ENCODE data around the gene CHRNA10.

Gene CHRNA10

DNA sequence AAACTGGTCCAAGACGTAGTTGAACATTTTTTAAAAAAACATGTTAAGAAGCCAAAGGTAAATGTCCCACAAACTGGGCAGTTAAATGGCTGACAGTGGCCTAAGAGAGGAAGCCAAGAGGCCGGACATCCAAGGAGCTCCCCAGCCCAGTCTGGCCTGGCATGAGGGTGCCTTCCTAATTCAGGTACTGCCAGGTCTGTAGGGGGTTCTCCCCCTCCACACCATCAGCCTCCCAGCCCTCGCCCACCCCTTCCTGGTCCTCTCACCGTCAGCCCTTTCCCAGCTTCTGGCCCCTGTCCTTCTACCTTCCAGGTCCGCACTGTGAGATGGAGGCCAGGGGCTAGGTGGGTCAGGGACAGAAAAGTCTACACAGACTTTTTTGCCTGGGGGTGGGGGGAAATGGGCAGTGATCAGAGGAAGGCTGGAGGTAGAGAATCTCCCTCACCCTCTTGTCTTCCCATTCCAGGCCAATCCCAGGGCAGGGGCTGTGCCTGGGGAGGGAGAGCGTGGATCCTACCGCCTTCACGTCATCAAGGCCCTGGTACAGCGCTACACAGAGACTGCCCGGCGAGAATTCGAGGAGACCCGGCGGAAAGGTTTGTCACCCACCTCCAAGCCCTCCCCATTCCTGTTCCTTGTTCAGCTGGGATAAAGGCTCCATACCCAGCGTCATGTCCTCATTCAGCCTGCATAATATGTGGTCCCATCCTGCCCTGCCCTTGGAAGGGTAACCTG lies 35.4 kb downstream of the CHRNA10 start:
- no peak overlapping the region for H3K27ac ChIP-seq (replicated peaks)
- no peak overlapping the region for H3K4me3 ChIP-seq (replicated peaks; ENCODE audit: insufficient read depth, low read length)
- no peak for DNase-seq (ENCODE audit: low read depth in 1 of 2, low spot score in 1 of 2)
- TF ChIP-seq GABPA (IDR thresholded peaks at IDR 0.05; ENCODE audit: low read depth) (no peak), POLR2AphosphoS5 (IDR thresholded peaks at IDR 0.05; ENCODE audit: low read depth) (no peak), SPI1 (IDR thresholded peaks at IDR 0.05; ENCODE audit: borderline replicate concordance, low read depth) (no peak), REST (IDR thresholded peaks at IDR 0.05; ENCODE audit: insufficient replicate concordance, low read depth) (no peak)
- TF ChIP-seq, protein P1, sequence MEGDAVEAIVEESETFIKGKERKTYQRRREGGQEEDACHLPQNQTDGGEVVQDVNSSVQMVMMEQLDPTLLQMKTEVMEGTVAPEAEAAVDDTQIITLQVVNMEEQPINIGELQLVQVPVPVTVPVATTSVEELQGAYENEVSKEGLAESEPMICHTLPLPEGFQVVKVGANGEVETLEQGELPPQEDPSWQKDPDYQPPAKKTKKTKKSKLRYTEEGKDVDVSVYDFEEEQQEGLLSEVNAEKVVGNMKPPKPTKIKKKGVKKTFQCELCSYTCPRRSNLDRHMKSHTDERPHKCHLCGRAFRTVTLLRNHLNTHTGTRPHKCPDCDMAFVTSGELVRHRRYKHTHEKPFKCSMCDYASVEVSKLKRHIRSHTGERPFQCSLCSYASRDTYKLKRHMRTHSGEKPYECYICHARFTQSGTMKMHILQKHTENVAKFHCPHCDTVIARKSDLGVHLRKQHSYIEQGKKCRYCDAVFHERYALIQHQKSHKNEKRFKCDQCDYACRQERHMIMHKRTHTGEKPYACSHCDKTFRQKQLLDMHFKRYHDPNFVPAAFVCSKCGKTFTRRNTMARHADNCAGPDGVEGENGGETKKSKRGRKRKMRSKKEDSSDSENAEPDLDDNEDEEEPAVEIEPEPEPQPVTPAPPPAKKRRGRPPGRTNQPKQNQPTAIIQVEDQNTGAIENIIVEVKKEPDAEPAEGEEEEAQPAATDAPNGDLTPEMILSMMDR (IDR thresholded peaks at IDR 0.05; ENCODE audit: insufficient read depth, low read length), result no peak
- no peaks in the 10 kb centered on the region for H3K27me3 ChIP-seq (ENCODE audit: insufficient read depth, poor library complexity, severe bottlenecking)

DNA sequence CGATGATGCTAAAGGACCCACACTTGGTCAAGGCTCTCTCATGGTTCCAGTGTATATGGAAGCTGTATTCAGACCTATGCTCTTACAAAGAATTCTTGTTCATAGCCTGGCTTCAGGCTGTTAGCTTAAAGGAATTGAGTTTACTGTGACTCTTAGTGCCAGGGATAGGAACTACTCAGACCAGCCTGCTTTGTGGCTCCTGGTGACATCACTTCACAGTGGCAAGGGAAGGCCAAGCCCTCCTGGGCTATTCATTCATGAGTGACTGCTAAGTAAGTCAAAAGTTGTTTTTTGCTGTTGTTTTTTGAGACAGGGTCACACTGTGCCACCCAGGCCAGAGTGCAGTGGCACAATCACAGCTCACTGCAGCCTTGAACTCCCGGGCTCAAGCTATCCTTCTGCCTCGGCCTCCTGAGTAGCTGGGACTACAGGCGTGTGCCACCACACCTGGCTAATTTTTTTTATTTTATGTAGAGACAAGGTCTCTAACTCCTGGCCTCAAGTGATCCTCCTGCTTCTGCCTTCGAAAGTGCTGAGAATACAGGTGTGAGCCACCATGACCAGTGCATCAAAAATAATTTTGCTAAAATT lies 39.0 kb downstream of the CHRNA10 start:
- Histone ChIP-seq H3K4me3 (replicated peaks; ENCODE audit: insufficient read depth, low read length) (no peak overlapping the region), H3K27ac (replicated peaks) (no peak overlapping the region), H3K27me3 (ENCODE audit: insufficient read depth, poor library complexity, severe bottlenecking) (no peaks in the 10 kb centered on the region)
- TF ChIP-seq, protein P1 (IDR thresholded peaks at IDR 0.05; ENCODE audit: insufficient read depth, low read length), result no peak
- TF ChIP-seq SPI1 (IDR thresholded peaks at IDR 0.05; ENCODE audit: borderline replicate concordance, low read depth) (no peak), REST (IDR thresholded peaks at IDR 0.05; ENCODE audit: insufficient replicate concordance, low read depth) (no peak), POLR2AphosphoS5 (IDR thresholded peaks at IDR 0.05; ENCODE audit: low read depth) (no peak), GABPA (IDR thresholded peaks at IDR 0.05; ENCODE audit: low read depth) (no peak)
- no peak for DNase-seq (ENCODE audit: low read depth in 1 of 2, low spot score in 1 of 2)

- no peak overlapping the region for H3K4me3 ChIP-seq (replicated peaks; ENCODE audit: insufficient read depth, low read length)
- no peaks in the 10 kb centered on the region for H3K27me3 ChIP-seq (ENCODE audit: insufficient read depth, poor library complexity, severe bottlenecking)
- H3K27ac ChIP-seq (replicated peaks), result no peak overlapping the region
- TF ChIP-seq POLR2AphosphoS5 (IDR thresholded peaks at IDR 0.05; ENCODE audit: low read depth), result no peak
- no peak for TF ChIP-seq GABPA (IDR thresholded peaks at IDR 0.05; ENCODE audit: low read depth)
- TF ChIP-seq, protein P1 (IDR thresholded peaks at IDR 0.05; ENCODE audit: insufficient read depth, low read length), result no peak
- no peak for TF ChIP-seq REST (IDR thresholded peaks at IDR 0.05; ENCODE audit: insufficient replicate concordance, low read depth)
- no peak for TF ChIP-seq SPI1 (IDR thresholded peaks at IDR 0.05; ENCODE audit: borderline replicate concordance, low read depth)
- no peak for DNase-seq (ENCODE audit: low read depth in 1 of 2, low spot score in 1 of 2)
Observed at GRCh38 chr11:3631331-3631730, 39.9 kb downstream of the CHRNA10 start.
